GM12878 (cell line): ENCODE measurements around the gene CAP2. TPM values are rescaled to one million over a fixed set of nuclear protein-coding genes. Genes with fewer than 3 reads are reported as not detected.

Experiments
- ATAC-seq: fragments of 200-7000 bp; cut with Tn5 transposase; 3 replicates; pipeline ENCODE4 v1.9.1; 2020; ENCODE audit warnings: mild to moderate bottlenecking, moderate library complexity
- BruUV-seq: library from RNA; stranded (reverse); fragments of 400-500 nt; replicated peaks from 2 replicates; lab custom pipeline; 2021; lab: Mats Ljungman, UMichigan
- CTCF ChIA-PET: fragments of 300-600 bp; sonication (Branson Sonifier 250); formaldehyde crosslinking; extraction: SDS; loops from one replicate; lab custom pipeline; 2021; ENCODE audit warnings: inconsistent platforms; lab: Yijun Ruan, JAX
- POLR2A ChIA-PET: fragments of 350-600 bp; formaldehyde crosslinking; extraction: SDS; loops from one replicate; lab custom pipeline; 2021; ENCODE audit warnings: inconsistent platforms; lab: Charles Lee
- RAD21 ChIA-PET: fragments of 300-600 bp; sonication (Branson Sonifier 250); formaldehyde crosslinking; loops from one replicate; lab custom pipeline; 2023; ENCODE audit warnings: antibody characterized with exemption; ENCODE audit not compliant: unreplicated experiment; lab: Charles Lee
- SMC1A ChIA-PET: fragments of 300-600 bp; sonication (Branson Sonifier 250); formaldehyde crosslinking; loops from one replicate; lab custom pipeline; 2023; ENCODE audit not compliant: unreplicated experiment, uncharacterized antibody; lab: Charles Lee
- DNase-seq: peaks from one replicate; pipeline ENCODE4 v3.0.0-alpha.2; 2011; ENCODE audit warnings: low read depth, low spot score
- FAIRE-seq: peaks from 3 replicates; lab custom pipeline; 2011; peaks lifted over from hg19 to GRCh38; lab: Jason Lieb, UNC
- H2AFZ ChIP-seq: 2 replicates; pipeline ENCODE4 v1.6.0; 2011; ENCODE audit warnings: low read depth, low read length, control low read depth; ENCODE audit not compliant: control insufficient read depth
- H3K27ac ChIP-seq: 2 replicates; pipeline ENCODE4 v1.5.1; 2011; ENCODE audit warnings: control low read depth; ENCODE audit not compliant: control insufficient read depth, insufficient read depth
- H3K27me3 ChIP-seq, 2 experiments: replicated peaks in 1 of 2; 2 replicates each; pipeline versions ENCODE4 v1.6.0 to v1.6.1; 2011; ENCODE audit warnings: low read length in 1 of 2; ENCODE audit not compliant: control insufficient read depth in 2 of 2, insufficient read depth in 2 of 2
- H3K36me3 ChIP-seq, 2 experiments: 2 replicates each; pipeline ENCODE4 v1.5.1; 2011; ENCODE audit warnings: low read length in 1 of 2; ENCODE audit not compliant: control insufficient read depth in 2 of 2, insufficient read depth in 2 of 2
- H3K4me1 ChIP-seq: 2 replicates; pipeline ENCODE4 v1.6.1; 2011; ENCODE audit warnings: mild to moderate bottlenecking, low read length, moderate library complexity, mixed read lengths; ENCODE audit not compliant: control insufficient read depth, insufficient read depth
- H3K4me2 ChIP-seq: 2 replicates; pipeline ENCODE4 v1.6.0; 2011; ENCODE audit warnings: control low read depth; ENCODE audit not compliant: control insufficient read depth, insufficient read depth
- H3K4me3 ChIP-seq: fragments of 200-600 bp; sonication (generic); 2 replicates; pipeline ENCODE4 v1.5.1; 2016
- H3K79me2 ChIP-seq: 2 replicates; pipeline ENCODE4 v1.6.0; 2011; ENCODE audit warnings: low read length; ENCODE audit not compliant: control insufficient read depth, insufficient read depth
- H3K9ac ChIP-seq: 2 replicates; pipeline ENCODE4 v1.8.0; 2011; ENCODE audit warnings: low read length, control low read depth, mixed read lengths; ENCODE audit not compliant: control insufficient read depth, insufficient read depth
- H3K9me3 ChIP-seq: replicated peaks from 3 replicates; pipeline ENCODE4 v1.5.1; 2011; ENCODE audit warnings: mild to moderate bottlenecking, low read length; ENCODE audit not compliant: control insufficient read depth, insufficient read depth
- H4K20me1 ChIP-seq: 2 replicates; pipeline ENCODE4 v1.6.0; 2011; ENCODE audit not compliant: control insufficient read depth, insufficient read depth
- BRCA1 ChIP-seq: IDR thresholded peaks from 2 replicates; pipeline ENCODE4 v1.6.1; 2011; ENCODE audit warnings: low read depth, low read length, improper control_type of control experiment
- CHD1 ChIP-seq: IDR thresholded peaks from 2 replicates; pipeline ENCODE4 v1.6.1; 2012; ENCODE audit warnings: low read depth, low read length, improper control_type of control experiment
- GABPA ChIP-seq: IDR thresholded peaks from 2 replicates; pipeline ENCODE4 v1.6.1; 2014; ENCODE audit warnings: antibody characterized with exemption, low read depth, mild to moderate bottlenecking, inconsistent platforms
- KAT2A ChIP-seq: conservative IDR thresholded peaks from 2 replicates; pipeline ENCODE4 v1.6.1; 2011; ENCODE audit warnings: low read depth, low read length; ENCODE audit not compliant: control insufficient read depth
- MTA3 ChIP-seq: IDR thresholded peaks from 2 replicates; pipeline ENCODE4 v1.6.1; 2012; ENCODE audit warnings: low read length, inconsistent platforms, borderline replicate concordance
- NFYA ChIP-seq: IDR thresholded peaks from 2 replicates; pipeline ENCODE4 v1.6.1; 2011; ENCODE audit warnings: low read depth, mild to moderate bottlenecking, low read length, improper control_type of control experiment, borderline replicate concordance
- RAD21 ChIP-seq: IDR thresholded peaks from 2 replicates; pipeline ENCODE4 v1.6.1; 2011; ENCODE audit warnings: mild to moderate bottlenecking, low read depth, low read length, moderate library complexity; ENCODE audit not compliant: insufficient read depth
- SIX5 ChIP-seq: IDR thresholded peaks from 2 replicates; pipeline ENCODE4 v1.6.1; 2011; ENCODE audit warnings: mild to moderate bottlenecking, low read depth, low read length, moderate library complexity; ENCODE audit not compliant: severe bottlenecking
- SMAD1 ChIP-seq: fragments of 450-650 bp; IDR thresholded peaks from 2 replicates; pipeline ENCODE4 v1.6.1; 2018; ENCODE audit warnings: mild to moderate bottlenecking, low read depth; ENCODE audit not compliant: partially characterized antibody
- TAF1 ChIP-seq: IDR thresholded peaks from 2 replicates; pipeline ENCODE4 v1.6.1; 2011; ENCODE audit warnings: mild to moderate bottlenecking, low read depth, low read length, borderline replicate concordance
- TCF7 ChIP-seq: IDR thresholded peaks from 2 replicates; pipeline ENCODE4 v1.6.1; 2014; ENCODE audit warnings: antibody characterized with exemption, borderline replicate concordance
- WGBS: methylation state at CpG from one replicate; pipeline ENCODE4 v1.1.6; 2016; ENCODE audit warnings: low lambda C conversion rate; ENCODE audit not compliant: insufficient replicate concordance, insufficient coverage; ENCODE audit errors: missing lambda C conversion rate; 5-methylcytosine and 5-hydroxymethylcytosine counted together
- in situ Hi-C: fragments of 300-500 bp; cut with MboI; formaldehyde crosslinking; loops from 9 replicates; pipeline ENCODE4 v1.14.3; 2018; ENCODE audit warnings: mixed read lengths
- intact Hi-C: fragments of 100-400 bp; cut with micrococcal nuclease; formaldehyde crosslinking; loops from one replicate; pipeline ENCODE4 v1.14.2; 2022; ENCODE audit not compliant: unreplicated experiment
- polyA plus RNA-seq, 11 experiments: library from polyadenylated mRNA; depleted of rRNA in 4 of 11; unstranded in 6 of 11; stranded (reverse) in 5 of 11; fragments of >200 nt; fragmentation: Nextera tagmentation in 4 of 11; fragmentation: Illumina TruSeq in 1 of 11; extraction: Ambion mirVana in 4 of 11; extraction: Trizol in 1 of 11; gene quantifications; 1 replicate in 1 of 11; 2 replicates in 10 of 11; pipeline versions ENCODE4 v1.2.1 to v1.2.3, GENCODE V29; 2011 to 2016; ENCODE audit warnings: inconsistent platforms in 2 of 11, missing spikeins in 2 of 11, low read depth in 1 of 11
- total RNA-seq, 4 experiments: library from RNA; depleted of rRNA in 3 of 4; stranded (reverse); fragments of >200 nt in 3 of 4; fragmentation: Illumina TruSeq in 1 of 4; extraction: Trizol in 1 of 4; gene quantifications; 2 replicates each; pipeline versions ENCODE4 v1.2.1 to v1.2.3, GENCODE V29; 2013 to 2021
- TF ChIP-seq, protein P1 (sequence below): IDR thresholded peaks from 2 replicates; pipeline ENCODE4 v1.6.1; 2011; ENCODE audit warnings: mild to moderate bottlenecking, low read depth, low read length, moderate library complexity; ENCODE audit not compliant: insufficient replicate concordance
- TF ChIP-seq, protein P2 (sequence below): fragments of 450-650 bp; IDR thresholded peaks from 2 replicates; pipeline ENCODE4 v1.6.1; 2016; ENCODE audit warnings: mild to moderate bottlenecking
- TF ChIP-seq, protein P3 (sequence below): fragments of 450-650 bp; IDR thresholded peaks from 2 replicates; pipeline ENCODE4 v1.6.1; 2017; ENCODE audit warnings: low read depth, mild to moderate bottlenecking, moderate library complexity
- TF ChIP-seq, protein P4 (sequence below): IDR thresholded peaks from 2 replicates; pipeline ENCODE4 v1.6.1; 2011; ENCODE audit warnings: low read depth, low read length, improper control_type of control experiment, borderline replicate concordance

CAP2 gene
- total and polyA plus RNA-seq, 10 of the 15 experiments (the other 5 are each of a cell fraction or from before 2014, with no cell fraction given) = 0.10 to 2.0 (median 0.15) TPM; not detected in 7

DNA sequence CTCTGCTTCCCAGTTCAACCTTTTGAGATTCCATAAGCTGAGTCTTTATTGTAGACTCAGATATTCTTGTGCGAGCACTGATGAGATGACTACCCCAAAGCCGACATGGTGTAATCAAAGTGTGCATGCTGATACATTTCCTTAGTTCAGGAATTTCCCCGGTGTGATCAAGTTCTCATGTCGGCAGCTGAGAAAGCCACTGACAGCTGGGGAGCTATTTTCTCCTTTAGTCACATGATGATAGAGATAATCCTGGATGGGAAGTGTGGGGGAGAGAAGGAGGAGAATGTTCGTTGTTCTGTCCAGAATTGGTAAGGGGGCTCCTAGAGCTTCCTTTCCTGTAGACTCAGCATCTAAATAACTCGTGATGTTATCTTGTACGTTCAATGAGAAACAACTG is 7.7 kb upstream of the CAP2 start (continued):
- TF ChIP-seq, protein P1, sequence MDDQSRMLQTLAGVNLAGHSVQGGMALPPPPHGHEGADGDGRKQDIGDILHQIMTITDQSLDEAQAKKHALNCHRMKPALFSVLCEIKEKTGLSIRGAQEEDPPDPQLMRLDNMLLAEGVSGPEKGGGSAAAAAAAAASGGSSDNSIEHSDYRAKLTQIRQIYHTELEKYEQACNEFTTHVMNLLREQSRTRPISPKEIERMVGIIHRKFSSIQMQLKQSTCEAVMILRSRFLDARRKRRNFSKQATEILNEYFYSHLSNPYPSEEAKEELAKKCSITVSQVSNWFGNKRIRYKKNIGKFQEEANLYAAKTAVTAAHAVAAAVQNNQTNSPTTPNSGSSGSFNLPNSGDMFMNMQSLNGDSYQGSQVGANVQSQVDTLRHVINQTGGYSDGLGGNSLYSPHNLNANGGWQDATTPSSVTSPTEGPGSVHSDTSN = no peak
- TF ChIP-seq, protein P2, sequence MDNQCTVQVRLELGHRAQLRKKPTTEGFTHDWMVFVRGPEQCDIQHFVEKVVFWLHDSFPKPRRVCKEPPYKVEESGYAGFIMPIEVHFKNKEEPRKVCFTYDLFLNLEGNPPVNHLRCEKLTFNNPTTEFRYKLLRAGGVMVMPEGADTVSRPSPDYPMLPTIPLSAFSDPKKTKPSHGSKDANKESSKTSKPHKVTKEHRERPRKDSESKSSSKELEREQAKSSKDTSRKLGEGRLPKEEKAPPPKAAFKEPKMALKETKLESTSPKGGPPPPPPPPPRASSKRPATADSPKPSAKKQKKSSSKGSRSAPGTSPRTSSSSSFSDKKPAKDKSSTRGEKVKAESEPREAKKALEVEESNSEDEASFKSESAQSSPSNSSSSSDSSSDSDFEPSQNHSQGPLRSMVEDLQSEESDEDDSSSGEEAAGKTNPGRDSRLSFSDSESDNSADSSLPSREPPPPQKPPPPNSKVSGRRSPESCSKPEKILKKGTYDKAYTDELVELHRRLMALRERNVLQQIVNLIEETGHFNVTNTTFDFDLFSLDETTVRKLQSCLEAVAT = no peak
- TF ChIP-seq, all 136 proteins: peak for 0

DNA sequence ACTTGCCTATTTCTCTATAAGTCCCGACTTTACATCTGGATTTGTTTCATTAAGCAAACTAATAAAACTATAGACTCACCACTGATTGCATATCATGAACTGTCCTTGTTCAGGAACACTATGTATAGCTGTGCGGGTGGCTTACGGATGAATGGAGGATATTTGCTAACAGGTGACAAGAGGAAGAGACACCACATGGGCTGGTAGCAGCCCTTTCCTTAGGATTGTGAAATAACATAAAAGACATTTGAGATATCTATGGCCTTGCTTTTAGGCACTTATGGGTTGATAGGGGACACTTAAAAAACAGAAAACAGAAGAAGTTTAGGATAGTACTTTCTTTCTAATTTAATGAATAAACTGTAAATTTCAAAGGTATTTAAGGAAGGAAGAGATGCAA is 5.0 kb upstream of the CAP2 start:
- ATAC-seq (no peak), DNase-seq (no peak), FAIRE-seq (no peak)
- H3K9me3 ChIP-seq = no peaks in the 10 kb centered on the region
- H3K4me1 ChIP-seq = no peaks in the 10 kb centered on the region
- SMC1A ChIA-PET = interaction anchor here (1.0 kb wide), 1 partner anchor 29 kb away, joined by 3 read pairs; no protein-coding TSS in a partner anchor
- POLR2A ChIA-PET = no interaction called here
- no peaks in the 10 kb centered on the region for H3K36me3 ChIP-seq
- 34% methylated on average over 3 of the region's 3 CpGs for WGBS
- no peak overlapping the region for H3K27ac ChIP-seq
- H3K9ac ChIP-seq = no peak overlapping the region
- H3K4me2 ChIP-seq = no peak overlapping the region
- RAD21 ChIA-PET = no interaction called here
- in situ Hi-C loops = no loop called here
- H4K20me1 ChIP-seq = no peaks in the 10 kb centered on the region
- H3K27me3 ChIP-seq = peaks cover 3 to 6% of the 10 kb centered on the region in 2 experiments; a peak in 3 of 4 replicates
- no TSS peak for BruUV-seq
- H3K79me2 ChIP-seq = no peaks in the 10 kb centered on the region
- H3K4me3 ChIP-seq = no peak overlapping the region
- CTCF ChIA-PET = no interaction called here
- no peak overlapping the region for H2AFZ ChIP-seq
- TF ChIP-seq CHD1 (no peak), KAT2A (no peak), BRCA1 (no peak), TAF1 (no peak), MTA3 (no peak), TCF7 (no peak), SIX5 (no peak), NFYA (no peak), RAD21 (no peak), SMAD1 (no peak), GABPA (no peak)
- TF ChIP-seq, protein P3, sequence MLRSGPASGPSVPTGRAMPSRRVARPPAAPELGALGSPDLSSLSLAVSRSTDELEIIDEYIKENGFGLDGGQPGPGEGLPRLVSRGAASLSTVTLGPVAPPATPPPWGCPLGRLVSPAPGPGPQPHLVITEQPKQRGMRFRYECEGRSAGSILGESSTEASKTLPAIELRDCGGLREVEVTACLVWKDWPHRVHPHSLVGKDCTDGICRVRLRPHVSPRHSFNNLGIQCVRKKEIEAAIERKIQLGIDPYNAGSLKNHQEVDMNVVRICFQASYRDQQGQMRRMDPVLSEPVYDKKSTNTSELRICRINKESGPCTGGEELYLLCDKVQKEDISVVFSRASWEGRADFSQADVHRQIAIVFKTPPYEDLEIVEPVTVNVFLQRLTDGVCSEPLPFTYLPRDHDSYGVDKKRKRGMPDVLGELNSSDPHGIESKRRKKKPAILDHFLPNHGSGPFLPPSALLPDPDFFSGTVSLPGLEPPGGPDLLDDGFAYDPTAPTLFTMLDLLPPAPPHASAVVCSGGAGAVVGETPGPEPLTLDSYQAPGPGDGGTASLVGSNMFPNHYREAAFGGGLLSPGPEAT = no peak
- TF ChIP-seq, protein P4, sequence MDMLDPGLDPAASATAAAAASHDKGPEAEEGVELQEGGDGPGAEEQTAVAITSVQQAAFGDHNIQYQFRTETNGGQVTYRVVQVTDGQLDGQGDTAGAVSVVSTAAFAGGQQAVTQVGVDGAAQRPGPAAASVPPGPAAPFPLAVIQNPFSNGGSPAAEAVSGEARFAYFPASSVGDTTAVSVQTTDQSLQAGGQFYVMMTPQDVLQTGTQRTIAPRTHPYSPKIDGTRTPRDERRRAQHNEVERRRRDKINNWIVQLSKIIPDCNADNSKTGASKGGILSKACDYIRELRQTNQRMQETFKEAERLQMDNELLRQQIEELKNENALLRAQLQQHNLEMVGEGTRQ = no peak
- intact Hi-C loops = no loop called here
